ENCODE data around the gene SEZ6L. TPM values are rescaled to one million over a fixed set of nuclear protein-coding genes. Genes with fewer than 3 reads are reported as not detected.

The SEZ6L gene
- total RNA-seq, 1 experiment from 2014 or later, result 0.13 TPM

GRCh38 chr22:26238596-26238995, 69.3 kb downstream of the SEZ6L start:
- DNase-seq, result no peak
- no peak overlapping the region for H2BK20ac ChIP-seq (ENCODE audit: low read depth, low read length, poor library complexity, severe bottlenecking)
- no peaks in the 10 kb centered on the region for H3K9me3 ChIP-seq (ENCODE audit: control insufficient read depth, low read depth, low read length)
- Mint-ChIP-seq H3K36me3 (ENCODE audit: insufficient read depth in 1 of 3, low read depth in 3 of 3) (no peaks in the 10 kb centered on the region), H3K27ac (no peak overlapping the region), H3K4me3 (no peak overlapping the region), H3K4me1 (no peaks in the 10 kb centered on the region), H3K9me3 (no peaks in the 10 kb centered on the region), H3K27me3 (ENCODE audit: low read depth) (peaks cover 63% of the 10 kb centered on the region)
- no peak overlapping the region for H3K18ac ChIP-seq (ENCODE audit: insufficient read length, low read depth, low read length)
- no peaks in the 10 kb centered on the region for H3K4me1 ChIP-seq (ENCODE audit: insufficient read depth, low read length)
- no peaks in the 10 kb centered on the region for H4K20me1 ChIP-seq (ENCODE audit: control insufficient read depth, insufficient read depth, insufficient read length)
- no peak overlapping the region for H3K56ac ChIP-seq (ENCODE audit: insufficient read length, low read depth, low read length)
- no peak overlapping the region for H4K5ac ChIP-seq (ENCODE audit: insufficient read length, low read depth, low read length)
- no peak overlapping the region for H3K4ac ChIP-seq (ENCODE audit: low read depth, low read length)
- H2BK15ac ChIP-seq (ENCODE audit: low read depth, low read length), result no peak overlapping the region
- no peak overlapping the region for H3K9ac ChIP-seq (ENCODE audit: extremely low read depth, insufficient read length, low read length)
- H3T11ph ChIP-seq (ENCODE audit: low read length), result no peak overlapping the region
- H3K79me1 ChIP-seq (ENCODE audit: insufficient read depth, low read depth, low read length, poor library complexity, severe bottlenecking), result no peaks in the 10 kb centered on the region
- H2AK5ac ChIP-seq (ENCODE audit: insufficient read length, low read length), result no peak overlapping the region
- no peaks in the 10 kb centered on the region for H3K27me3 ChIP-seq (ENCODE audit: insufficient read depth, low read length)
- no peak overlapping the region for H3K14ac ChIP-seq (ENCODE audit: insufficient read depth, low read length)
- WGBS (ENCODE audit: extremely low coverage, insufficient read length, low lambda C conversion rate), result no CpG with 5 or more reads among the region's 3 CpGs
- H2BK5ac ChIP-seq (ENCODE audit: insufficient read length, low read length), result no peak overlapping the region
- no peak overlapping the region for H3K4me2 ChIP-seq (ENCODE audit: insufficient read depth, insufficient read length, low read length)
- H3K27ac ChIP-seq (ENCODE audit: insufficient read length, low read depth, low read length), result no peak overlapping the region
- no peak overlapping the region for H2BK120ac ChIP-seq (ENCODE audit: low read depth, low read length, poor library complexity, severe bottlenecking)
- H2AFZ ChIP-seq (ENCODE audit: low read length), result no peak overlapping the region
- H3K79me2 ChIP-seq (ENCODE audit: insufficient read depth, low read length), result no peaks in the 10 kb centered on the region
- no peaks in the 10 kb centered on the region for H3K23me2 ChIP-seq (ENCODE audit: insufficient read length, low read depth, low read length, poor library complexity, severe bottlenecking)
- no peak overlapping the region for H4K91ac ChIP-seq (ENCODE audit: insufficient read length, low read depth, low read length)
- H3K23ac ChIP-seq (ENCODE audit: insufficient read length, low read depth, low read length), result no peak overlapping the region
- no peak overlapping the region for H4K8ac ChIP-seq (replicated peaks; ENCODE audit: insufficient read length, low read depth, low read length)
- no peak for TF ChIP-seq CTCF (conservative IDR thresholded peaks at IDR 0.05)
- no peak overlapping the region for H2BK12ac ChIP-seq (ENCODE audit: insufficient read length, low read depth, low read length)
